Measurements from ENCODE around the gene CDHR5. TPM values are rescaled to one million over a fixed set of nuclear protein-coding genes. Genes with fewer than 3 reads are reported as not detected.

The CDHR5 gene
- total RNA-seq, 4 donors from 2014 or later: not detected

DNA sequence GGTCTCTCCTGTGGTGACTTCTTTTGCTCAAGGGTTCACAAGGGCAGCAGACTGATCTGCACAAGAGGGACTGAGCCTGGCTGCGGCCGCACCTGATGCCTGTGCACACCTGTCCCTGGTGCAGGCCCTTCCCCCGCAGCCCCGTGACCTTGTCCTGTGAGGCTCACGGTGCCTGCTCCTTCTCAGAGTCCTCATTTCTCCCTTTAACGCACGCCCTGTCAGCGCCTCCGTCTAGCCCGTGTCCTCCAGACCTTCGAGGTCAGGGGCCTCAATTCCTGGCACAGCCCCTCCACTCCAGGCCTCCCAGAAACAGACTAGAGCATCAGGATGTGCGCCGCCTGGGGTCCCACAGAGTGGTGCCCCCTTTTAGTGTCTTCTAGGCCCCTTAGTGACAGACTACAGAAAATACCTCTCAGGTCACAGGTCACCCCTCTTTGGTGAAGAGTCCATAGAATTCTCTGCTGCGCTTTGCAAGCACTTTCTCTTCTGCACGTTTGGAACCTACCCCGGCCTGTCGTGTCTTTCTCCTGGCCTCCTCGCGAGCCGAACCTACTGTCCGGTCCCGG is 11.3 kb upstream of the CDHR5 start:
- TF ChIP-seq, protein P1, sequence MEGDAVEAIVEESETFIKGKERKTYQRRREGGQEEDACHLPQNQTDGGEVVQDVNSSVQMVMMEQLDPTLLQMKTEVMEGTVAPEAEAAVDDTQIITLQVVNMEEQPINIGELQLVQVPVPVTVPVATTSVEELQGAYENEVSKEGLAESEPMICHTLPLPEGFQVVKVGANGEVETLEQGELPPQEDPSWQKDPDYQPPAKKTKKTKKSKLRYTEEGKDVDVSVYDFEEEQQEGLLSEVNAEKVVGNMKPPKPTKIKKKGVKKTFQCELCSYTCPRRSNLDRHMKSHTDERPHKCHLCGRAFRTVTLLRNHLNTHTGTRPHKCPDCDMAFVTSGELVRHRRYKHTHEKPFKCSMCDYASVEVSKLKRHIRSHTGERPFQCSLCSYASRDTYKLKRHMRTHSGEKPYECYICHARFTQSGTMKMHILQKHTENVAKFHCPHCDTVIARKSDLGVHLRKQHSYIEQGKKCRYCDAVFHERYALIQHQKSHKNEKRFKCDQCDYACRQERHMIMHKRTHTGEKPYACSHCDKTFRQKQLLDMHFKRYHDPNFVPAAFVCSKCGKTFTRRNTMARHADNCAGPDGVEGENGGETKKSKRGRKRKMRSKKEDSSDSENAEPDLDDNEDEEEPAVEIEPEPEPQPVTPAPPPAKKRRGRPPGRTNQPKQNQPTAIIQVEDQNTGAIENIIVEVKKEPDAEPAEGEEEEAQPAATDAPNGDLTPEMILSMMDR (IDR thresholded peaks at IDR 0.05; ENCODE audit: low read depth): no peak

DNA sequence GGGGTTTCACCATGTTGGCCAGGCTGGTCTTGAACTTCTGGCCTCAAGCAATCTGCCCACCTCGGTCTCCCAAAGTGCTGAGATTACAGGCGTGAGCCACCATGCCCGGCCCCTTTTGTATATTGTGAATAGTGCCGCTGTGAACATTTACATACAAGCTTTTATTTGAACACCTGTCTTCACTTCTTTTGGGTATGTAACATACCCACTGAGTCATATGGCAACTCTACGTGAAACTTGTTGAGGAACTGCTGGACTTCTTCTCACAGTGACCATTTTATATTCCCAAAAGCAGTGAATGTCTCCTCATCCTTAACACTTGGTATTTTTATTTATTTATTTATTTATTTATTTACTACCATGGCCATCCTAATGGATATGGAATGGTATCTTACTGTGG is 6.1 kb upstream of the CDHR5 start:
- TF ChIP-seq, protein P1 (IDR thresholded peaks at IDR 0.05; ENCODE audit: low read depth): no peak

DNA sequence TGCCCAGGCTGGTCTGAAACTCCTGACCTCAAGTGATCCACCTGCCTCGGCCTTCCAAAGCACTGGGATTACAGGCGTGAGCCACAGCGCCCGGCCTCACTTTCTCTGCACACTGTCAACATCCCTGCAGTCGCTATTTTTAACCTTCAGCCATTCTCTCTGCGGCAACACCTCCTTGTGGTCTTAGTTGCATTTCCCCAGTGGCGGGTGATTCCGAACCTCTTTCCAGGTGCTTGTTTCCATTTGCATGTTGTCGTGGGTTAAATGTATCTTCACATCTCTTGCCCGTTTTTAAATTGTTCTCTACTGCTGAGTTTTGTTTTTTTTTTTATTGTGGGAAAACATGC is 4.5 kb upstream of the CDHR5 start:
- TF ChIP-seq, protein P1 (IDR thresholded peaks at IDR 0.05; ENCODE audit: low read depth): no peak

- TF ChIP-seq, protein P1 (IDR thresholded peaks at IDR 0.05; ENCODE audit: low read depth): no peak
Measured at GRCh38 chr11:628056-628455, 3.3 kb upstream of the CDHR5 start.

- TF ChIP-seq, protein P1 (IDR thresholded peaks at IDR 0.05; ENCODE audit: low read depth): no peak
Measured at GRCh38 chr11:627308-627576, 2.5 kb upstream of the CDHR5 start.

- TF ChIP-seq, protein P1 (IDR thresholded peaks at IDR 0.05; ENCODE audit: low read depth): no peak
Measured at GRCh38 chr11:626475-627307, 1.9 kb upstream of the CDHR5 start, which contains the start of gene SCT. TSS of gene SCT (minus strand) at chr11:627181. CDS start at chr11:627143, 38 bp downstream.

GRCh38 chr11:625636-626268 is 997 bp upstream of the CDHR5 start:
- TF ChIP-seq, protein P1 (IDR thresholded peaks at IDR 0.05; ENCODE audit: low read depth): no peak
